Measurements from ENCODE around the gene PIGC. TPM values are rescaled to one million over a fixed set of nuclear protein-coding genes. Genes with fewer than 3 reads are reported as not detected.

Gene PIGC
- total RNA-seq, 1 experiment from 2014 or later: 16.2 TPM

- TF ChIP-seq AFF4 (CRISPR knock-in tag; IDR thresholded peaks at IDR 0.05; ENCODE audit: borderline replicate concordance): no peak
- no peak for TF ChIP-seq SMAD4 (CRISPR knock-in tag; IDR thresholded peaks at IDR 0.05)
- no peak for TF ChIP-seq SP1 (CRISPR knock-in tag; conservative IDR thresholded peaks at IDR 0.05)
- TF ChIP-seq ATF2 (CRISPR knock-in tag; IDR thresholded peaks at IDR 0.05; ENCODE audit: borderline replicate concordance, low read depth): no peak
- no peak for TF ChIP-seq TP53 (CRISPR knock-in tag; IDR thresholded peaks at IDR 0.05)
- TF ChIP-seq MXD4 (CRISPR knock-in tag; IDR thresholded peaks at IDR 0.05; ENCODE audit: borderline replicate concordance): no peak
Measured at GRCh38 chr1:172417557-172417956, 26.3 kb downstream of the PIGC start (continued).

GRCh38 chr1:172416496-172417035 lies 27.3 kb downstream of the PIGC start:
- H3K27ac Mint-ChIP-seq: no peak overlapping the region
- no peaks in the 10 kb centered on the region for H3K27me3 Mint-ChIP-seq (ENCODE audit: low read depth)
- no peaks in the 10 kb centered on the region for H3K9me3 Mint-ChIP-seq
- CTCF ChIA-PET: interaction anchor here (1.2 to 2.8 kb wide), 3 partner anchors 14 to 414 kb away, joined by 3 to 11 read pairs (median 7); no protein-coding TSS in a partner anchor
- H3K36me3 Mint-ChIP-seq: no peaks in the 10 kb centered on the region
- TF ChIP-seq IRF1 (CRISPR knock-in tag; IDR thresholded peaks at IDR 0.05) (no peak), STAT6 (CRISPR knock-in tag; conservative IDR thresholded peaks at IDR 0.05; ENCODE audit: low read depth) (no peak)
- DNase-seq (ENCODE audit: low spot score): no peak
- ATAC-seq: peak; percentile 48; the same call in 1 of the 2 replicates
- POLR2A ChIA-PET: no interaction called here
- peaks cover 43% of the 10 kb centered on the region for H3K4me1 Mint-ChIP-seq
- H3K4me3 Mint-ChIP-seq: no peak overlapping the region

- ATAC-seq: no peak
- H3K27me3 Mint-ChIP-seq (ENCODE audit: low read depth): no peaks in the 10 kb centered on the region
- CTCF ChIA-PET: no interaction called here
- no peak overlapping the region for H3K27ac Mint-ChIP-seq
- no peak overlapping the region for H3K4me3 Mint-ChIP-seq
- DNase-seq (ENCODE audit: low spot score): no peak
- POLR2A ChIA-PET: no interaction called here
- peaks cover 29% of the 10 kb centered on the region for H3K4me1 Mint-ChIP-seq
- no peaks in the 10 kb centered on the region for H3K36me3 Mint-ChIP-seq
- H3K9me3 Mint-ChIP-seq: no peaks in the 10 kb centered on the region
- TF ChIP-seq ZMAT4 (CRISPR knock-in tag; IDR thresholded peaks at IDR 0.05) (no peak), PREB (CRISPR knock-in tag; IDR thresholded peaks at IDR 0.05; ENCODE audit: borderline replicate concordance) (no peak), CDX4 (CRISPR knock-in tag; IDR thresholded peaks at IDR 0.05; ENCODE audit: borderline replicate concordance) (no peak), ZSCAN18 (CRISPR knock-in tag; IDR thresholded peaks at IDR 0.05) (no peak), ATF3 (CRISPR knock-in tag; conservative IDR thresholded peaks at IDR 0.05) (no peak), ATF6 (CRISPR knock-in tag; IDR thresholded peaks at IDR 0.05) (no peak), ZBTB21 (CRISPR knock-in tag; IDR thresholded peaks at IDR 0.05; ENCODE audit: borderline replicate concordance) (no peak)
Measured at GRCh38 chr1:172414331-172414730, 29.5 kb downstream of the PIGC start.
